ENCODE results near the gene ALDH1L2.

Gene ALDH1L2

GRCh38 chr12:104986022-104986941 is 98.0 kb downstream of the ALDH1L2 start, which contains the start of gene NOPCHAP1 (continued):
- TF ChIP-seq EGR2 (tag by site-specific recombination; IDR thresholded peaks at IDR 0.05; ENCODE audit: low read depth) (peak; percentile 58), HOXC10 (CRISPR knock-in tag; IDR thresholded peaks at IDR 0.05) (no peak), ZNF488 (tag by site-specific recombination; IDR thresholded peaks at IDR 0.05) (no peak), ZNF473 (tag by site-specific recombination; IDR thresholded peaks at IDR 0.05) (no peak), GLIS2 (tag by site-specific recombination; IDR thresholded peaks at IDR 0.05) (peak; percentile 70; the same call in 1 of the 2 replicates), ZNF555 (tag by site-specific recombination; conservative IDR thresholded peaks at IDR 0.05) (no peak), ZSCAN16 (tag by site-specific recombination; IDR thresholded peaks at IDR 0.05) (no peak), ZBTB17 (tag by site-specific recombination; IDR thresholded peaks at IDR 0.05) (peak; percentile 60; the same call in 1 of the 2 replicates), ZNF530 (tag by site-specific recombination; IDR thresholded peaks at IDR 0.05; ENCODE audit: low read depth) (no peak), ZNF600 (tag by site-specific recombination; IDR thresholded peaks at IDR 0.05) (peak; percentile 84), ZNF174 (tag by site-specific recombination; IDR thresholded peaks at IDR 0.05) (no peak), SP2 (tag by site-specific recombination; IDR thresholded peaks at IDR 0.05) (peak; percentile 89), ZBTB21 (tag by site-specific recombination; IDR thresholded peaks at IDR 0.05) (no peak), ZNF354C (tag by site-specific recombination; IDR thresholded peaks at IDR 0.05; ENCODE audit: borderline replicate concordance, low read depth) (no peak), BCL11B (tag by site-specific recombination; IDR thresholded peaks at IDR 0.05; ENCODE audit: low read depth) (no peak), ZNF18 (tag by site-specific recombination; IDR thresholded peaks at IDR 0.05) (no peak), BCL6B (tag by site-specific recombination; IDR thresholded peaks at IDR 0.05) (no peak), SETDB1 (IDR thresholded peaks at IDR 0.05; ENCODE audit: insufficient read length, low read length) (no peak), KLF10 (tag by site-specific recombination; IDR thresholded peaks at IDR 0.05) (peak; percentile 58), ZNF214 (tag by site-specific recombination; IDR thresholded peaks at IDR 0.05; ENCODE audit: borderline replicate concordance) (no peak)
- TF ChIP-seq, protein P1, sequence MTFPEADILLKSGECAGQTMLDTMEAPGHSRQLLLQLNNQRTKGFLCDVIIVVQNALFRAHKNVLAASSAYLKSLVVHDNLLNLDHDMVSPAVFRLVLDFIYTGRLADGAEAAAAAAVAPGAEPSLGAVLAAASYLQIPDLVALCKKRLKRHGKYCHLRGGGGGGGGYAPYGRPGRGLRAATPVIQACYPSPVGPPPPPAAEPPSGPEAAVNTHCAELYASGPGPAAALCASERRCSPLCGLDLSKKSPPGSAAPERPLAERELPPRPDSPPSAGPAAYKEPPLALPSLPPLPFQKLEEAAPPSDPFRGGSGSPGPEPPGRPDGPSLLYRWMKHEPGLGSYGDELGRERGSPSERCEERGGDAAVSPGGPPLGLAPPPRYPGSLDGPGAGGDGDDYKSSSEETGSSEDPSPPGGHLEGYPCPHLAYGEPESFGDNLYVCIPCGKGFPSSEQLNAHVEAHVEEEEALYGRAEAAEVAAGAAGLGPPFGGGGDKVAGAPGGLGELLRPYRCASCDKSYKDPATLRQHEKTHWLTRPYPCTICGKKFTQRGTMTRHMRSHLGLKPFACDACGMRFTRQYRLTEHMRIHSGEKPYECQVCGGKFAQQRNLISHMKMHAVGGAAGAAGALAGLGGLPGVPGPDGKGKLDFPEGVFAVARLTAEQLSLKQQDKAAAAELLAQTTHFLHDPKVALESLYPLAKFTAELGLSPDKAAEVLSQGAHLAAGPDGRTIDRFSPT (tag by site-specific recombination; IDR thresholded peaks at IDR 0.05): peak; percentile 61; the same call in 1 of the 2 replicates
- TF ChIP-seq, protein P2, sequence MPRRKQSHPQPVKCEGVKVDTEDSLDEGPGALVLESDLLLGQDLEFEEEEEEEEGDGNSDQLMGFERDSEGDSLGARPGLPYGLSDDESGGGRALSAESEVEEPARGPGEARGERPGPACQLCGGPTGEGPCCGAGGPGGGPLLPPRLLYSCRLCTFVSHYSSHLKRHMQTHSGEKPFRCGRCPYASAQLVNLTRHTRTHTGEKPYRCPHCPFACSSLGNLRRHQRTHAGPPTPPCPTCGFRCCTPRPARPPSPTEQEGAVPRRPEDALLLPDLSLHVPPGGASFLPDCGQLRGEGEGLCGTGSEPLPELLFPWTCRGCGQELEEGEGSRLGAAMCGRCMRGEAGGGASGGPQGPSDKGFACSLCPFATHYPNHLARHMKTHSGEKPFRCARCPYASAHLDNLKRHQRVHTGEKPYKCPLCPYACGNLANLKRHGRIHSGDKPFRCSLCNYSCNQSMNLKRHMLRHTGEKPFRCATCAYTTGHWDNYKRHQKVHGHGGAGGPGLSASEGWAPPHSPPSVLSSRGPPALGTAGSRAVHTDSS (tag by site-specific recombination; IDR thresholded peaks at IDR 0.05): no peak
- TF ChIP-seq, protein P3, sequence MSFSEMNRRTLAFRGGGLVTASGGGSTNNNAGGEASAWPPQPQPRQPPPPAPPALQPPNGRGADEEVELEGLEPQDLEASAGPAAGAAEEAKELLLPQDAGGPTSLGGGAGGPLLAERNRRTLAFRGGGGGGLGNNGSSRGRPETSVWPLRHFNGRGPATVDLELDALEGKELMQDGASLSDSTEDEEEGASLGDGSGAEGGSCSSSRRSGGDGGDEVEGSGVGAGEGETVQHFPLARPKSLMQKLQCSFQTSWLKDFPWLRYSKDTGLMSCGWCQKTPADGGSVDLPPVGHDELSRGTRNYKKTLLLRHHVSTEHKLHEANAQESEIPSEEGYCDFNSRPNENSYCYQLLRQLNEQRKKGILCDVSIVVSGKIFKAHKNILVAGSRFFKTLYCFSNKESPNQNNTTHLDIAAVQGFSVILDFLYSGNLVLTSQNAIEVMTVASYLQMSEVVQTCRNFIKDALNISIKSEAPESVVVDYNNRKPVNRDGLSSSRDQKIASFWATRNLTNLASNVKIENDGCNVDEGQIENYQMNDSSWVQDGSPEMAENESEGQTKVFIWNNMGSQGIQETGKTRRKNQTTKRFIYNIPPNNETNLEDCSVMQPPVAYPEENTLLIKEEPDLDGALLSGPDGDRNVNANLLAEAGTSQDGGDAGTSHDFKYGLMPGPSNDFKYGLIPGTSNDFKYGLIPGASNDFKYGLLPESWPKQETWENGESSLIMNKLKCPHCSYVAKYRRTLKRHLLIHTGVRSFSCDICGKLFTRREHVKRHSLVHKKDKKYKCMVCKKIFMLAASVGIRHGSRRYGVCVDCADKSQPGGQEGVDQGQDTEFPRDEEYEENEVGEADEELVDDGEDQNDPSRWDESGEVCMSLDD (tag by site-specific recombination; IDR thresholded peaks at IDR 0.05): no peak

All from HEK293 (cell line).